ENCODE measurements around the gene THAP12. TPM values are rescaled to one million over a fixed set of nuclear protein-coding genes. Genes with fewer than 3 reads are reported as not detected.

Gene THAP12, protein sequence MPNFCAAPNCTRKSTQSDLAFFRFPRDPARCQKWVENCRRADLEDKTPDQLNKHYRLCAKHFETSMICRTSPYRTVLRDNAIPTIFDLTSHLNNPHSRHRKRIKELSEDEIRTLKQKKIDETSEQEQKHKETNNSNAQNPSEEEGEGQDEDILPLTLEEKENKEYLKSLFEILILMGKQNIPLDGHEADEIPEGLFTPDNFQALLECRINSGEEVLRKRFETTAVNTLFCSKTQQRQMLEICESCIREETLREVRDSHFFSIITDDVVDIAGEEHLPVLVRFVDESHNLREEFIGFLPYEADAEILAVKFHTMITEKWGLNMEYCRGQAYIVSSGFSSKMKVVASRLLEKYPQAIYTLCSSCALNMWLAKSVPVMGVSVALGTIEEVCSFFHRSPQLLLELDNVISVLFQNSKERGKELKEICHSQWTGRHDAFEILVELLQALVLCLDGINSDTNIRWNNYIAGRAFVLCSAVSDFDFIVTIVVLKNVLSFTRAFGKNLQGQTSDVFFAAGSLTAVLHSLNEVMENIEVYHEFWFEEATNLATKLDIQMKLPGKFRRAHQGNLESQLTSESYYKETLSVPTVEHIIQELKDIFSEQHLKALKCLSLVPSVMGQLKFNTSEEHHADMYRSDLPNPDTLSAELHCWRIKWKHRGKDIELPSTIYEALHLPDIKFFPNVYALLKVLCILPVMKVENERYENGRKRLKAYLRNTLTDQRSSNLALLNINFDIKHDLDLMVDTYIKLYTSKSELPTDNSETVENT
- total RNA-seq (10 to 100 TPM; 17.3 to 21.9 TPM), polyA plus RNA-seq (10 to 100 TPM in 1 of 2 donors, 1 to 10 TPM in 1; 5.6 to 10.2 TPM)

DNA sequence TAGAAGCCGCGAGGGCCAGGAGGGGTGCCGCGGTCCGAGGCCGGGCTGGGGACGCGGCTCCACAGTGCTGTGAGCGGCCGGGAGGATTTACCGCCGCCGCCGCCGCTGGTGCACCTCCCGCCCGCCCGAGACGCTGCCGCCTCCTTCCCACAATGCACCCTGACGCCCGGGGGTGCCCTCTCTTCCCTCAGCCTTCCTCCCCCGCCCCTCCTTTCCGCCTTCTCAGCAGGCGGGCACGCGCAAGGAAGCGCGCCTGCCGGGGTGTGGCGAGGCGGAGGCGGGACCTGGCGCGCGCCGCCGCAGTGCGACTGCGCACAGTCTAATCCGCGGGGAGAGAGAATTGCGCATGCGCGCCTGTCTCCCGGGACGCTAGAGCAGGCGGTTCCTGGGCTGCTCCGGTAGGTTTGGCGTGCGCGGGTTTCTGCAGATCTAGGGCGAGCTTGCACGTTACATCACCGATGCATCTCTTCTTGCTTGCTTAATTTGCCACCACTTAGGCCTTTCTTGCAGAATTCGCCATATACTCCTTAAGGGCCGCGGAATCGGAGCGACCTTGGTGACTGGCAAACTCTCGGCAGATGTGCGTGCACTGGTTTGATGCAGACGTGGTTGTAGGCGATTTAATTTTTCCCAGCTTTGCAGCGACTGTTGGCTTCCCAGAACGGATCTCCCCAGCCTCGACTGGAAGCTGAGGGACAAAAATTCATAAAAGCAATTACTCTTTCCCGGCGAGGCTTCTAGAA lies at the start of gene THAP12, which contains the start of gene GVQW3:
TSS of gene THAP12 (minus strand) at position 156 of the 743 bp plus-strand sequence. CDS start 296 bp downstream, outside the sequence.
TSS of gene GVQW3 (plus strand) at position 347 of the 743 bp plus-strand sequence. CDS start 506 bp downstream, outside the sequence.
- peak within 1 kb of the TSS; percentile 87 to 97 (median 95) for H3K4me3 ChIP-seq (ENCODE audit: low read depth in 1 of 3, low read length in 3 of 3)
- H3K36me3 ChIP-seq (ENCODE audit: control insufficient read depth in 4 of 4, insufficient read depth in 3 of 4, low read depth in 1 of 4, low read length in 3 of 4), result no peaks in the 10 kb centered on the region
- no peaks in the 10 kb centered on the region for H3K9me3 ChIP-seq (ENCODE audit: control insufficient read depth in 4 of 4, low read length in 3 of 4)
- under 1% methylated on average over 69 of the region's 69 CpGs for WGBS
- peak within 1 kb of the TSS; percentile 57 to 61 for H3K27ac ChIP-seq (ENCODE audit: low read depth in 1 of 2, low read length in 2 of 2)
- DNase-seq (ENCODE audit: low spot score), result peak; percentile 96
- no peaks in the 10 kb centered on the region for H3K27me3 ChIP-seq (ENCODE audit: control insufficient read depth in 4 of 4, insufficient read depth in 4 of 4, low read length in 3 of 4)
- peak within 1 kb of the TSS; percentile 68 to 76 for H3K9ac ChIP-seq (ENCODE audit: low read depth in 1 of 2, low read length in 2 of 2)
- H3K4me1 ChIP-seq (ENCODE audit: control insufficient read depth in 4 of 4, insufficient read depth in 4 of 4, low read length in 3 of 4), result peaks cover 2 to 38% (median 27%) of the 10 kb centered on the region in 4 donors
- TF ChIP-seq HNF4G (IDR thresholded peaks at IDR 0.05) (no peak), GABPA (IDR thresholded peaks at IDR 0.05 in 1 of 2, conservative IDR thresholded peaks at IDR 0.05 in 1 of 2) (peak in 1 of 2 donors; percentile 82), RXRA (IDR thresholded peaks at IDR 0.05) (peak; percentile 43 to 44), EGR1 (IDR thresholded peaks at IDR 0.05; ENCODE audit: low read depth in 2 of 2) (peak; percentile 60 to 69), YY1 (IDR thresholded peaks at IDR 0.05) (peak; percentile 66), TAF1 (conservative IDR thresholded peaks at IDR 0.05) (no peak), FOXA1 (IDR thresholded peaks at IDR 0.05) (peak; percentile 29), JUND (IDR thresholded peaks at IDR 0.05) (no peak), SP1 (IDR thresholded peaks at IDR 0.05) (peak; percentile 82), NR2F2 (IDR thresholded peaks at IDR 0.05) (no peak), HNF4A (conservative IDR thresholded peaks at IDR 0.05) (peak; percentile 52 to 58), RAD21 (IDR thresholded peaks at IDR 0.05) (peak; percentile 17 to 48), FOXA2 (IDR thresholded peaks at IDR 0.05) (no peak)
- TF ChIP-seq, protein P1, sequence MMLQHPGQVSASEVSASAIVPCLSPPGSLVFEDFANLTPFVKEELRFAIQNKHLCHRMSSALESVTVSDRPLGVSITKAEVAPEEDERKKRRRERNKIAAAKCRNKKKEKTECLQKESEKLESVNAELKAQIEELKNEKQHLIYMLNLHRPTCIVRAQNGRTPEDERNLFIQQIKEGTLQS (IDR thresholded peaks at IDR 0.05), result no peak
- TF ChIP-seq, protein P2, sequence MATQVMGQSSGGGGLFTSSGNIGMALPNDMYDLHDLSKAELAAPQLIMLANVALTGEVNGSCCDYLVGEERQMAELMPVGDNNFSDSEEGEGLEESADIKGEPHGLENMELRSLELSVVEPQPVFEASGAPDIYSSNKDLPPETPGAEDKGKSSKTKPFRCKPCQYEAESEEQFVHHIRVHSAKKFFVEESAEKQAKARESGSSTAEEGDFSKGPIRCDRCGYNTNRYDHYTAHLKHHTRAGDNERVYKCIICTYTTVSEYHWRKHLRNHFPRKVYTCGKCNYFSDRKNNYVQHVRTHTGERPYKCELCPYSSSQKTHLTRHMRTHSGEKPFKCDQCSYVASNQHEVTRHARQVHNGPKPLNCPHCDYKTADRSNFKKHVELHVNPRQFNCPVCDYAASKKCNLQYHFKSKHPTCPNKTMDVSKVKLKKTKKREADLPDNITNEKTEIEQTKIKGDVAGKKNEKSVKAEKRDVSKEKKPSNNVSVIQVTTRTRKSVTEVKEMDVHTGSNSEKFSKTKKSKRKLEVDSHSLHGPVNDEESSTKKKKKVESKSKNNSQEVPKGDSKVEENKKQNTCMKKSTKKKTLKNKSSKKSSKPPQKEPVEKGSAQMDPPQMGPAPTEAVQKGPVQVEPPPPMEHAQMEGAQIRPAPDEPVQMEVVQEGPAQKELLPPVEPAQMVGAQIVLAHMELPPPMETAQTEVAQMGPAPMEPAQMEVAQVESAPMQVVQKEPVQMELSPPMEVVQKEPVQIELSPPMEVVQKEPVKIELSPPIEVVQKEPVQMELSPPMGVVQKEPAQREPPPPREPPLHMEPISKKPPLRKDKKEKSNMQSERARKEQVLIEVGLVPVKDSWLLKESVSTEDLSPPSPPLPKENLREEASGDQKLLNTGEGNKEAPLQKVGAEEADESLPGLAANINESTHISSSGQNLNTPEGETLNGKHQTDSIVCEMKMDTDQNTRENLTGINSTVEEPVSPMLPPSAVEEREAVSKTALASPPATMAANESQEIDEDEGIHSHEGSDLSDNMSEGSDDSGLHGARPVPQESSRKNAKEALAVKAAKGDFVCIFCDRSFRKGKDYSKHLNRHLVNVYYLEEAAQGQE (IDR thresholded peaks at IDR 0.05), result no peak
- TF ChIP-seq, protein P3, sequence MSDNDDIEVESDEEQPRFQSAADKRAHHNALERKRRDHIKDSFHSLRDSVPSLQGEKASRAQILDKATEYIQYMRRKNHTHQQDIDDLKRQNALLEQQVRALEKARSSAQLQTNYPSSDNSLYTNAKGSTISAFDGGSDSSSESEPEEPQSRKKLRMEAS (IDR thresholded peaks at IDR 0.05), result peak; percentile 64
- TF ChIP-seq, protein P4, sequence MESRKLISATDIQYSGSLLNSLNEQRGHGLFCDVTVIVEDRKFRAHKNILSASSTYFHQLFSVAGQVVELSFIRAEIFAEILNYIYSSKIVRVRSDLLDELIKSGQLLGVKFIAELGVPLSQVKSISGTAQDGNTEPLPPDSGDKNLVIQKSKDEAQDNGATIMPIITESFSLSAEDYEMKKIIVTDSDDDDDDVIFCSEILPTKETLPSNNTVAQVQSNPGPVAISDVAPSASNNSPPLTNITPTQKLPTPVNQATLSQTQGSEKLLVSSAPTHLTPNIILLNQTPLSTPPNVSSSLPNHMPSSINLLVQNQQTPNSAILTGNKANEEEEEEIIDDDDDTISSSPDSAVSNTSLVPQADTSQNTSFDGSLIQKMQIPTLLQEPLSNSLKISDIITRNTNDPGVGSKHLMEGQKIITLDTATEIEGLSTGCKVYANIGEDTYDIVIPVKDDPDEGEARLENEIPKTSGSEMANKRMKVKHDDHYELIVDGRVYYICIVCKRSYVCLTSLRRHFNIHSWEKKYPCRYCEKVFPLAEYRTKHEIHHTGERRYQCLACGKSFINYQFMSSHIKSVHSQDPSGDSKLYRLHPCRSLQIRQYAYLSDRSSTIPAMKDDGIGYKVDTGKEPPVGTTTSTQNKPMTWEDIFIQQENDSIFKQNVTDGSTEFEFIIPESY (IDR thresholded peaks at IDR 0.05), result no peak
- TF ChIP-seq, protein P5, sequence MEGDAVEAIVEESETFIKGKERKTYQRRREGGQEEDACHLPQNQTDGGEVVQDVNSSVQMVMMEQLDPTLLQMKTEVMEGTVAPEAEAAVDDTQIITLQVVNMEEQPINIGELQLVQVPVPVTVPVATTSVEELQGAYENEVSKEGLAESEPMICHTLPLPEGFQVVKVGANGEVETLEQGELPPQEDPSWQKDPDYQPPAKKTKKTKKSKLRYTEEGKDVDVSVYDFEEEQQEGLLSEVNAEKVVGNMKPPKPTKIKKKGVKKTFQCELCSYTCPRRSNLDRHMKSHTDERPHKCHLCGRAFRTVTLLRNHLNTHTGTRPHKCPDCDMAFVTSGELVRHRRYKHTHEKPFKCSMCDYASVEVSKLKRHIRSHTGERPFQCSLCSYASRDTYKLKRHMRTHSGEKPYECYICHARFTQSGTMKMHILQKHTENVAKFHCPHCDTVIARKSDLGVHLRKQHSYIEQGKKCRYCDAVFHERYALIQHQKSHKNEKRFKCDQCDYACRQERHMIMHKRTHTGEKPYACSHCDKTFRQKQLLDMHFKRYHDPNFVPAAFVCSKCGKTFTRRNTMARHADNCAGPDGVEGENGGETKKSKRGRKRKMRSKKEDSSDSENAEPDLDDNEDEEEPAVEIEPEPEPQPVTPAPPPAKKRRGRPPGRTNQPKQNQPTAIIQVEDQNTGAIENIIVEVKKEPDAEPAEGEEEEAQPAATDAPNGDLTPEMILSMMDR (IDR thresholded peaks at IDR 0.05; ENCODE audit: low read depth, low read length, missing input control), result no peak

All from liver (tissue), 9 donors.